ENCODE measurements around the gene MYO18A.
"Not testable (repeated sequence)": the region's sequence is repeated elsewhere in the genome, so short reads cannot be mapped to it uniquely, and the experiment has no call there.

MYO18A gene

DNA sequence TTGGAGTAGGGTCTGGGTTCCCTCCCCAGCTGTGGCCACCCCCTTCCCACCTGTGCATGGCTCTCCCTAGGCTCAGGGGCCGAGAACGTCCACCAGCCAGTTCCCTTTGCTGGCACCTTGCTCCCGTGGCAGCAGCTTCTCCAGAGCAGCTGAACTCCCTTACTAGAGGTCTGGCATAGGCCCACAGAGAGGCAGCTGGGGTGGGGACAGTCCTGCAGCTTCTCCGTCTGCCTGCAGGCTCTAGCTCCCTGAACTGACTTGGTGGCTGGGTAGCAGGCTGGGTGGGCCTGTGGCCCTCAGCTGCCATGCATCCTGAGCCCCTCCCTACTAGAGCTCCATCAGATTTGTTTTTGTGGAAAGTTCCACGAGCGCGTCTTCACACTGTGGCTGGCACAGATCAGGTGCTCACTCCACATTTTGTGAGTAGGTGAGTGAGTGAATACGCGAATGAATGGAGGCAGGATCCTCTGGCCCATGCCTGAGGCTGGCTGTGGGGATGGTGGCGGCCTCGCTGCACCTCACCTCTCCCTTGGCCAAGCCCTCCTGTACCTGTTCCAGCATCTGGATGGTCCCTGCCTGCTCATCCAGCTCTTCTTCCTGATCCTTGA is 86.0 kb downstream of the MYO18A start:
- no peak overlapping the region for H3K4me3 ChIP-seq
- no peaks in the 10 kb centered on the region for H3K9me3 ChIP-seq
- DNase-seq (ENCODE audit: low spot score in 2 of 2): no peak
- no peaks in the 10 kb centered on the region for H3K27me3 ChIP-seq (ENCODE audit: low read depth)
- H3K36me3 ChIP-seq (replicated peaks): peaks cover 3% of the 10 kb centered on the region; the same call in 1 of the 2 replicates
- H3K4me1 ChIP-seq: no peaks in the 10 kb centered on the region
- in situ Hi-C loops (cut with MboI; ENCODE audit: low sequenced_read_pairs): no loop called here

DNA sequence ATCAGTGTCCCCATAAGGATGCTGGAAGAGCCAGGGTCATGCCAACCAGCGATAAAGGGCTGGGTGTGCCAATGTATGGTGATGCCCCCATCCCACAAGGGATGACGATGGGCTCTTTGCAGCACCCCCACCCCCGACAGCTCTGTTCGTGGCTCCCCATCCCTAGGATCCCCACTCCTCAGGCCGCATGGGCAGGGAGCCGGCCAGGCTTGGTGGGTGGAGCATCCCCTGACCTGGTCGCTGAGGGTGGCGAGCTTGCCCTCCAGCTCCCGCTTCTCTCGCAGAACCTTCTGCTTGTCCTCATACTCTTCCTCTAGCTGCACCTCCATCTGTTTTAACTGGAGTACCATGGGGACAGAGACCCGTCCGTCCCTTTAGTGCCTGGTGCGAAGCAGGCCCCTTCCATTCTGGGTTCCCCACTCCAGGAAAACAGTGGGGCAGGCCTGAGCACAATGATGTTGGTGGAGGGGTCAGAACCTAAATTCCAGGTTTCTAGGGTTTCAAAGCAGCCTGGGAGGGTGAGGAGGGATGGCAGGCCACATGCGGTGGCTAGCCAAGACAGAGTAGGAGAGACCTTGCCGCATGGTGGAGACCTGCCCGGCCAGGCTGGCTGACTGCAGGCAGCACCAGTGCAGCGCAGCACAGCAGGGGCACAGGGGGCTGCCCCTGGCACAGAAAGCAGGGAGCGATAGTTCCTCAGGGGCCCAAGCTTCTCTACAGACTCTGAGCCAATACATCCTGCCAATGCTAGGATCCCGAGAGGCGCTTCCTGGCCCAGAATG is 86.9 kb downstream of the MYO18A start:
- Histone ChIP-seq H3K27me3 (ENCODE audit: low read depth) (no peaks in the 10 kb centered on the region), H3K4me3 (no peak overlapping the region), H3K4me1 (no peaks in the 10 kb centered on the region), H3K9me3 (no peaks in the 10 kb centered on the region), H3K36me3 (replicated peaks) (peaks cover 3% of the 10 kb centered on the region; the same call in 1 of the 2 replicates)
- no peak for DNase-seq (ENCODE audit: low spot score in 2 of 2)
- in situ Hi-C loops (cut with MboI; ENCODE audit: low sequenced_read_pairs): no loop called here

DNA sequence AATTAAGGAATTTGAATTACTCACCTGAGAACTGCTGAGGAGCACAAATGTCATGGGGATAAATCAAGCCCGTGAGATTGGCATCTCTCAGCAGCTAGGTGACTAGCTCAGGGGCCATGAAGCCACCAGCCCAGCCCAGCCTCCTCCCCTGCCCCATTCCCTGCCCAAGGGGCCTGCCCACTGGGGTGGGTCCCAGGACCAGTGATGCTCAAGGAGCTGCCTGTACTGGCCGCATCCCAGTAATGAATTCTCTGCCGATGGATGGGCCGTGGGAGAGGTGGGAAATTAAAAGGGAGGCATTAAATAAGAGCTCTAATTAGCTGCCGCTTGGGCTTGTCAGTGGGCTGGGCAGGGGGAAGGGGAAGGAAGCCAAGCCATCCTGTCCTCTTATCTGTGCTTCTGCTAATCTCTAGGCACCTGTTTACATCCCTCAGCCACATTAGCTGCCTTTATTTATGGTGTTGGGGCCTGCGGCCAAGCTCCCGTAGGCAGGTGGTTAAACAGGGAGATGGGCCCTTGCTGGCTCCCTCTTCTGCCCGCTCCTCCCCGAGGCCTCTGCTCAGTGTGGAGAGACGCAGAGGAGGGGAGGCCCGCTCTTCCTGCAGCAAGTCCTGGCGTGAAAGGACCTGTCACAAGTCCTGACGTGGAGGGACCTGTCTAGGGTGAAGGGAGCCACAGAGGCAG is 88.5 kb downstream of the MYO18A start:
- no peak for DNase-seq (ENCODE audit: low spot score in 2 of 2)
- no peaks in the 10 kb centered on the region for H3K27me3 ChIP-seq (ENCODE audit: low read depth)
- H3K36me3 ChIP-seq (replicated peaks): no peaks in the 10 kb centered on the region
- in situ Hi-C loops (cut with MboI; ENCODE audit: low sequenced_read_pairs): no loop called here
- H3K4me1 ChIP-seq: no peaks in the 10 kb centered on the region
- H3K9me3 ChIP-seq: no peaks in the 10 kb centered on the region
- H3K4me3 ChIP-seq: no peak overlapping the region

DNA sequence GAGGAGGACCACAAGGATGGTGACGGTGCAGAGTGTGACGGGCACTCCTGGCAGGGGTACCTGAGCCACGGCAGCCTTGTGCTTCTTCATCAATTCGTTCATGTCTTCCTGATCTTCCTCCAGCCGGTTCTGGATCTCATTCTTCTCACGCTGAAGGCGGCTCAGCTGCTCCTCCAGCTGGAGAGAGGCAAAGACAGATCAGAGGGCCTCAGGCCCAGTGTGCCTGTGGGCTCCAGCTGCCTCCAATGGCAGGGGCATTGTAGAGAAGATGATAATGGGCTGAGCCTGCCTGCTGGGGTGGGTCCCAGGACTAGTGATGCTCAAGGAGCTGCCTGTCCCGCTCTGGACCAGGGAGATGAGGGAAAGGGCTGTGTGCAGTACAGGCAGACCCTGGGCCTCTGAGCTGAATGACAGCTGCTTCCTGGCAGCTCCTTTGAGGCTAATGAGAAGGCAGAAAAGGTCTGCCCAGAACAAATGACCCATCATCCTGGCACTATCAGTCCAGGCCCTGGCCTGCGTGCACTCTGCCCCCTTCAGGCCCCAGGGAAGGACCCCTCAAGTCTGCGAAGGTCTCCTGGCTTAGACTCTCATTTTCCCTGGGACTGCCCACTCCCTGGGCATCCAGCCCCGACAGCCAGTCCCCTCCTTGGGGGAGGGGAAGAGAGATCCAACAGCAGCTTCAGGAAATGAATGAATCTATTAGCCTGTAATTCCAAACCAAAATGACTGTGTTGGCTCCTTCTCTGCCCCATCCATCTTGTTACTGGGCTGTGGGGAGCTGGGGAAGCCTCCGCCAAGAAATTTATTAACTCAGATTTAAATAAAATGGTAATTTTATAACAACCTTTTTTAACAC is 89.2 kb downstream of the MYO18A start:
- Histone ChIP-seq H3K4me1 (no peaks in the 10 kb centered on the region), H3K27me3 (ENCODE audit: low read depth) (no peaks in the 10 kb centered on the region), H3K4me3 (no peak overlapping the region), H3K36me3 (replicated peaks) (no peaks in the 10 kb centered on the region), H3K9me3 (no peaks in the 10 kb centered on the region)
- no peak for DNase-seq (ENCODE audit: low spot score in 2 of 2)
- in situ Hi-C loops (cut with MboI; ENCODE audit: low sequenced_read_pairs): no loop called here

DNA sequence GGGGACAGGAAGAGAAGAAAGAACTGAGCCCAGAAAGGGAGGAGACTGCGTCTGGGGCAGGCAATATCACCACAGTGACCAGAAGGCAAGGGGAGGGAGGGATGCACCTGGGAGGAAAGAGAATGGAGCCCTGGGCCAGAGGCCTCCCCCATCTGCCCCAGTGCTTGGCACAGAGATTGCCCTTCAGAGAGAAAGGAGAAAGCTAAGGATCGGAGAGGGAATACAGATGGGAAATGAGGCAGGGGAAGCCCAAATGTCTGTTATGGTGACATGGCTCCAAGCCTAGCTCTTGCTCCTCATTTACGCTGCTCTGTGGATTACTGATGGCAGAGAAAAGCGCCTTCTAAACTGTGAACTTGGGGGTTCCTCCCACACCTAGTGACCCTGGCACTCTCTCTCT is 90.1 kb downstream of the MYO18A start:
- in situ Hi-C loops (cut with MboI; ENCODE audit: low sequenced_read_pairs): no loop called here
- H3K9me3 ChIP-seq: no peaks in the 10 kb centered on the region
- H3K36me3 ChIP-seq (replicated peaks): no peaks in the 10 kb centered on the region
- H3K27me3 ChIP-seq (ENCODE audit: low read depth): no peaks in the 10 kb centered on the region
- H3K4me1 ChIP-seq: no peaks in the 10 kb centered on the region
- no peak for DNase-seq (ENCODE audit: low spot score in 2 of 2)
- H3K4me3 ChIP-seq: no peak overlapping the region

DNA sequence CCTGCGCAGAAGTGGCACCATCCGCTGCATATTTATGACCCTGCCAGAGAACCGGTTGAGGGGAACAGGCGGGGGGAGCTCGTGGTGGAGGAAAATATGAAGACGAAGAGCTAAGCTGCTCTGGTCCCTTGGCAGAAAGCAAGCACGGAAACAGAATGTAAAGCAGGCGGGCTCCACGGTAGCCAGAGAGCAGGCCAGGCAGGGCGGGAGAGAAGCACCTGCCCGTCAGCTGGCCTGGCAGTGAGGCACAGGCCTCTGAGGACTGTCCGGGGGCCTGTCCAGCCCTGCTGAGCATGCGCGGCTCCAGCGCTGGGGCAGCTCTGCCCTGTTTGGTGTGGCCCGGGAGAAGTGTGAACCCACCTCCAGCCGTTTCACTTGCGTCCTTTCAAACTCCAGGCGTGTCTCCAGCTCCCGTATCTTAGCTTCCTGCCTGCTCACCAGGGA is 90.6 kb downstream of the MYO18A start:
- H3K36me3 ChIP-seq (replicated peaks): no peaks in the 10 kb centered on the region

DNA sequence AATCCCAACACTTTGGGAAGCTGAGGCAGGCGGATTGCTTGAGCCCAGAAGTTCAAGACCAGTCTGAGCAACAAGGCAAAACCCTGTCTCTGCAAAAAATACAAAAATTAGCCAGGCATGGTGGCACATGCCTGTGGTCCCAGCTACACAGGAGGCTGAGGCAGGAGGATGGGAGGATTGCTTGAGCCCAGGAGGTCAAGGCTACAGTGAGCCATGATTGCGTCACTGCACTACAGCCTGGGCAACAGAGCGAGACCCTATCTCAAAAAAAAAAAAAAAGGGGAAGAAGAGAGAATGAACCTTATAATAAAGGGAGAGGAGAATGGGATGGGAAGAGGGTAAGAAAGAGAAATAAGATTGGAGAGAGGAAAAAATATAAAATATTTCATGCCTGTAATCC is 91.4 kb downstream of the MYO18A start:
- H3K36me3 ChIP-seq (replicated peaks); H3K27me3 ChIP-seq (ENCODE audit: low read depth); DNase-seq (ENCODE audit: low spot score in 2 of 2); H3K4me1 ChIP-seq; H3K9me3 ChIP-seq; H3K4me3 ChIP-seq; in situ Hi-C loops (cut with MboI; ENCODE audit: low sequenced_read_pairs): not testable (repeated sequence)

More for the DNA sequence above, 90.6 kb downstream of the MYO18A start:
- no peak overlapping the region for H3K4me3 ChIP-seq
- H3K27me3 ChIP-seq (ENCODE audit: low read depth): no peaks in the 10 kb centered on the region
- no peaks in the 10 kb centered on the region for H3K9me3 ChIP-seq
- DNase-seq (ENCODE audit: low spot score in 2 of 2): no peak
- no peaks in the 10 kb centered on the region for H3K4me1 ChIP-seq
- in situ Hi-C loops (cut with MboI; ENCODE audit: low sequenced_read_pairs): no loop called here

DNA sequence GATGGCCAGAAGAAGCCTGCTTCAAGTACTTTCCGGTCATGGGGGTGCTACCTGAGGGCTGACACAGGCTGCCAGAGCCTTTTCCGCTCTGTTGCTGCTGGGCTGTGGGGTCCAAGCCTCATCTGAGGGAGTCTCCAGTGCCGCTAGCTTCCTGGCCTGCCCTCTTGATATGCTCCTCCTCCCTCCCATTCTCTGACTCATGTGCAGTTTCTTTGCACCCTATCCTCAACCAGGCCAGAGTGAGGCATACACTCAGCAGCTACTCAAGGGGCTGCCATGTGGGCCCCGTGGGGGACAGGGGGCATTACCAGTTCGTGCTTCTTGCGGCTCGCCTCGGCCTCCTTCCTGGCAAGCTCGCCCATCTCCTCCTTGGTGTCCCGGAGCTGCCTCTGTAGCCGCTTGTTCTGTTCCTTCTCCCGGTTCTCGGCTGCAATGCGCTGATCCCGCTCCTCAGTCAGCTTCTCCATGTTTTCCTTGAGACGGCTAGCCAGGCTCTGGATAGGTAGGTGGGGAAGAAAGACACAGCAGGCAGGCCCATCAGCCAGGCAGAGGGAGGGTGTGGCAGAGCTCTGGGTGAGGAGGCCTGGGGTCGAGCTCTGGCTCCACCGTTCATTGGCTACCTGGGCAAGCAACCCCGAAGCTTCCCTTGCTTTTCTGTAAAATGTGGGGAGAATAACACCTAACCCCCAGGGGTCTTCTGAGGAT is 93.4 kb downstream of the MYO18A start:
- no peaks in the 10 kb centered on the region for H3K27me3 ChIP-seq (ENCODE audit: low read depth)
- no peaks in the 10 kb centered on the region for H3K36me3 ChIP-seq (replicated peaks)
- H3K4me3 ChIP-seq: no peak overlapping the region
- no peaks in the 10 kb centered on the region for H3K9me3 ChIP-seq
- no peaks in the 10 kb centered on the region for H3K4me1 ChIP-seq
- DNase-seq (ENCODE audit: low spot score in 2 of 2): no peak
- in situ Hi-C loops (cut with MboI; ENCODE audit: low sequenced_read_pairs): no loop called here

DNA sequence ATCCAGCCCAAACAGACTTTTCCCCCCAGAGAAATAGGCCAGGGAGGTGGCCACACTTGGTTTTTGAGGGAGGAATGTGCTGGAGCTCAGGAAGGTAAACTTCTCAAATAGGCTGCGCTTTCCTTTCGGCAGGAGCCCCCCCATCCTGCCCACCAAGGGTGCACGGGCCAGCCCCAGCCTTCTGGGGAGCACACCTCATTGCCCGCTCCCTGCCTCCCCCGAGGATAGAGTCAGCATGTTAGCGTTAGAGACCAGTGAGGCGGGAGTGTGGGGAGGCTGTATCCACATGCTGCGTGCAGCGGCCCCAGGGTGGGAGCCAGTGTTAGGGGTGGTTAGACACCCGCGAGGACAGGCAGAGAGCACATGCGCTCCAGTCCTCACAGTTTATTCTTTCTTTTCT is 95.0 kb downstream of the MYO18A start:
- H3K27me3 ChIP-seq (ENCODE audit: low read depth): no peaks in the 10 kb centered on the region
- H3K36me3 ChIP-seq (replicated peaks): no peaks in the 10 kb centered on the region
- in situ Hi-C loops (cut with MboI; ENCODE audit: low sequenced_read_pairs): no loop called here
- DNase-seq (ENCODE audit: low spot score in 2 of 2): no peak
- no peak overlapping the region for H3K4me3 ChIP-seq
- H3K4me1 ChIP-seq: no peaks in the 10 kb centered on the region
- H3K9me3 ChIP-seq: no peaks in the 10 kb centered on the region

DNA sequence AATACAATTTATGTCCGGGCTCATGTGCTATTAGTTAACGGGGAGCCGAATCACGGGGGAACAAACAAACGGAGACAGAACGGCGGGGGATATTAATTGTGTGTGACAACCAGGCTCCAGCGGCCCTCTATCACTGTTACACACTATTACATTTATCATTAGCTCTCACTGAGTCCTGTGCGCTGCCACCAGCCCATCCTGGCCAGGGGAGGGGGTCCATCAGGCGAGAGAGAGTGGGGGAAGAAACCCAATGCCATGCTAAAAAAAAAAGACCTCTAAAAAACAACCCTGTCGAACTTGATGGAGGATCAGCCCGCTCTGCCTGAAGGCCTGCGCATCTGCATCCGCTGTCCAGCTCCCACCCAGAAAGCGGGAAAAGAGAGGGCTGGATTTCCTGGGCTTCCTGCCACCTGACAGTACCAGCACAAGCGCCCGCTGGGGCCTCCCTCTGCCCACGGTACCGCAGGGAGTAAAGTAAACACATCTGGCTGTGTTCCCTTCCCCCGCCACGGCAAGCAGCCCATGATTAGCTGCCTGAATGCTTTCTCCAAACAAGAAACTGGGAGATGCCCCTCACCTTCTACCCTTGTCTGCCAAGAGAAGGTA is 95.6 kb downstream of the MYO18A start:
- Histone ChIP-seq H3K4me3 (no peak overlapping the region), H3K27me3 (ENCODE audit: low read depth) (no peaks in the 10 kb centered on the region), H3K36me3 (replicated peaks) (no peaks in the 10 kb centered on the region), H3K9me3 (no peaks in the 10 kb centered on the region), H3K4me1 (no peaks in the 10 kb centered on the region)
- in situ Hi-C loops (cut with MboI; ENCODE audit: low sequenced_read_pairs): no loop called here
- no peak for DNase-seq (ENCODE audit: low spot score in 2 of 2)

DNA sequence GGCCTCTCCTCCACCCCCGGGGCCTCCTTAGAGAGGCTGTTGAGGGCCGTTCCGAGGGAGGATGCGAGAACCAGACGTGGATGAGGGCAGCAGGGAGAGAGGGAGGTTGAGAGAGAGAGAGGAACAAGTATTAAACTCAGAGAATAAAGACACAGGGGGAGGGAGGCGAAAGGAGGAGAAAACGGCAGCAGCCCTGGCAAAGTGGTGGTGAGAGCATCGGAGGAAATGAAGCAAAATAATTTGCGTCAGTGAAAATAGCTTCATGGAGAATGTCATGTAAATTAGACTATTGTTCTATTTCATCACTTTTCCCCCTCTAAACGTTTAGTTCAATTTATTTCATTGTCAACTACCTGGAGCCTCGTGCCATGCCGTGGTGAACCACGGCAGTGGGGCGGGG is 99.2 kb downstream of the MYO18A start:
- no peaks in the 10 kb centered on the region for H3K27me3 ChIP-seq (ENCODE audit: low read depth)
- DNase-seq (ENCODE audit: low spot score in 2 of 2): no peak
- no peaks in the 10 kb centered on the region for H3K9me3 ChIP-seq
- in situ Hi-C loops (cut with MboI; ENCODE audit: low sequenced_read_pairs): no loop called here
- peaks cover 4% of the 10 kb centered on the region; the same call in 1 of the 2 replicates for H3K36me3 ChIP-seq (replicated peaks)
- no peaks in the 10 kb centered on the region for H3K4me1 ChIP-seq
- H3K4me3 ChIP-seq: no peak overlapping the region

DNA sequence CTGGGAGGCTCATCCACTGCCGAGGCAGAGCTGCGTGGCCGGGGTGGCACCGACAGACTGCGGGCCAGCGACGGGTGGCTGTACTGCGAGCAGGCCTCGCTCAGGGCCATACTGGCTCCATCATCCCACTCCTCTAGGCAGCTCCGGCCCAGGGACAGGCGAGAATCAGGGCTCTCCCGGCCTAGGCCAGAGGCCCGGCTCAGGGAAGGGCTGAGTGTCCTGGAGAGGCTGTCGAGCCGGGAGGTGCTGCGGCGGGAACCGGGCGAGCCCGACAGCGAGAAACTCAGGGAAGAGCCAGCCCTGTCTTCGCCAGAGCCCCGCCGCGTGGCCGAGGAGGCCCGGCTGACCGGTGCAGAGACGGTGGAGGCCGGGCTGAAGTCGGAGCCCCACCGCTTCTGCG is 99.9 kb downstream of the MYO18A start:
- no peaks in the 10 kb centered on the region for H3K4me1 ChIP-seq
- H3K27me3 ChIP-seq (ENCODE audit: low read depth): no peaks in the 10 kb centered on the region
- no peak overlapping the region for H3K4me3 ChIP-seq
- in situ Hi-C loops (cut with MboI; ENCODE audit: low sequenced_read_pairs): no loop called here
- H3K36me3 ChIP-seq (replicated peaks): peaks cover 4% of the 10 kb centered on the region; the same call in 1 of the 2 replicates
- H3K9me3 ChIP-seq: no peaks in the 10 kb centered on the region
- no peak for DNase-seq (ENCODE audit: low spot score in 2 of 2)

DNA sequence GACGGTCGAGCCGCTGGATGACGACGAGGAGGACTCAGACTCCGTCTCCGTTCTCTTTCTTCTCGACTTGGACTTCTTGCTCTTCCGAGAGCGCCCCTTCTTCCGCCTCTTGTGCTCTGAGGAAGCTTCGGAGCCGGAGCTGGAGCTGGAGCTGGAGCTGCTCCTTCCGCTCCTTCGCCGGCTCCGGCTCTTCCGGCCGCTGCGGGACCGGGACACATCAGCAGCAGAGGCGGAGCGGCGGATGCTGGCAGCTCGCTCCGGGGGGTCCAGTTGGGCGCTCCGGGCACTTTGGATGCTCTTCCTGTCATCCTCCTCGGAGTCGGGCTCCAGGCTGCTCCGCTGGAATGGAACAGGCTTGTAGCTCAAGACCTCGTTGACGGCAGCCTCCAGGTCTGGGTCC is 100.3 kb downstream of the MYO18A start:
- no peak for DNase-seq (ENCODE audit: low spot score in 2 of 2)
- Histone ChIP-seq H3K9me3 (no peaks in the 10 kb centered on the region), H3K4me1 (no peaks in the 10 kb centered on the region), H3K36me3 (replicated peaks) (peaks cover 4% of the 10 kb centered on the region; the same call in 1 of the 2 replicates), H3K4me3 (no peak overlapping the region), H3K27me3 (ENCODE audit: low read depth) (no peaks in the 10 kb centered on the region)
- in situ Hi-C loops (cut with MboI; ENCODE audit: low sequenced_read_pairs): no loop called here
